Embryonic facial prominence (tissue), 1 donor: ENCODE measurements around the gene ACTL7A.
"Not testable (repeated sequence)": the region's sequence is repeated elsewhere in the genome, so short reads cannot be mapped to it uniquely, and the experiment has no call there.

Experiments used
- DNase-seq: peaks from one replicate; pipeline ENCODE4 v3.0.0-alpha.2; 2016; ENCODE audit errors: extremely low spot score

The ACTL7A gene

GRCh38 chr9:108861997-108862396 is at the start of gene ACTL7A:
Gene ACTL7A, plus strand, starts transcription at chr9:108862266. Its CDS starts 57 bp downstream, at chr9:108862323.
- no peak for DNase-seq

- peak; percentile 55 for DNase-seq
These were observed 49.6 kb upstream of the ACTL7A start for GRCh38 chr9:108812396-108813025.

GRCh38 chr9:108813951-108814601 is 48.0 kb upstream of the ACTL7A start:
- no peak for DNase-seq

GRCh38 chr9:108815156-108815555 is 46.9 kb upstream of the ACTL7A start:
- no peak for DNase-seq

GRCh38 chr9:108816037-108816436 is 46.0 kb upstream of the ACTL7A start:
- DNase-seq: no peak

- no peak for DNase-seq
These were observed 38.2 kb upstream of the ACTL7A start for GRCh38 chr9:108823829-108824228.

GRCh38 chr9:108830272-108830671 is 31.8 kb upstream of the ACTL7A start:
- DNase-seq: no peak

- DNase-seq: no peak
These were observed 30.4 kb upstream of the ACTL7A start for GRCh38 chr9:108831496-108832178.

- DNase-seq: no peak
These were observed 29.9 kb upstream of the ACTL7A start for GRCh38 chr9:108832179-108832500.

GRCh38 chr9:108834959-108835665 is 27.0 kb upstream of the ACTL7A start:
- DNase-seq: no peak

GRCh38 chr9:108835831-108836230 is 26.2 kb upstream of the ACTL7A start:
- DNase-seq: no peak

- DNase-seq: no peak
These were observed 25.7 kb upstream of the ACTL7A start for GRCh38 chr9:108836319-108836718.

- DNase-seq: no peak
These were observed 25.3 kb upstream of the ACTL7A start for GRCh38 chr9:108836781-108837180.

- no peak for DNase-seq
These were observed 24.5 kb upstream of the ACTL7A start for GRCh38 chr9:108837530-108837929.

- no peak for DNase-seq
These were observed 24.0 kb upstream of the ACTL7A start for GRCh38 chr9:108838017-108838416.

- not testable (repeated sequence) for DNase-seq
These were observed 22.5 kb upstream of the ACTL7A start for GRCh38 chr9:108839561-108839960.

- DNase-seq: no peak
These were observed 19.3 kb upstream of the ACTL7A start for GRCh38 chr9:108842610-108843295.

- DNase-seq: no peak
These were observed 17.7 kb upstream of the ACTL7A start for GRCh38 chr9:108844391-108844790.

GRCh38 chr9:108844856-108845255 is 17.2 kb upstream of the ACTL7A start:
- no peak for DNase-seq

GRCh38 chr9:108845507-108845906 is 16.6 kb upstream of the ACTL7A start:
- no peak for DNase-seq

- DNase-seq: no peak
These were observed 16.1 kb upstream of the ACTL7A start for GRCh38 chr9:108845947-108846346.

- not testable (repeated sequence) for DNase-seq
These were observed 13.8 kb upstream of the ACTL7A start for GRCh38 chr9:108848296-108848695.
